NCI-H345 treated with DMSO at 0.1 percent for 48 hours (cell line): Measurements from ENCODE around the gene GNG12.

Source experiments
- DNase-seq: peaks from one replicate; lab custom pipeline; 2025; ENCODE audit not compliant: unreplicated experiment; lab: John Stamatoyannopoulos, UW

The GNG12 gene

GRCh38 chr1:67755160-67755559, 78.1 kb downstream of the GNG12 start:
- DNase-seq = no peak

DNA sequence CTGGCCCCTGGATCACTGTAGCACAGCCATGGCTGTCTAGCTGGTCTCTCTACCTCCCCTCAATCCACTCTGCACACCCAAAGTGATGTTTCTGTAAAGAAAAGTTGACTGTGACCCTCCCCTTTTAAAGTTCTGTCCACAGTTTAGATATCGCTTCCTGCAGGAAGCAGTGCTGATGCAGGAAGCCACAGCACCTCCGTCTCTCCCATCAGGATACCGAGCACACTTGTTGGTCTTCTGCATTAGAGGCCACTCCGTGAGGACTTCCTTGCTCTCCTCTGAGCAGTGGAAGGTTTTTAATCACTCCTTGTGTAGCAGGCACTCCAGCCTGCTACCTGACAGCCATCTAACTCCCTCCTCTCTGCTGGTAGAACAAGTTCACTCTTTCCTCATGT, 78.7 kb downstream of the GNG12 start:
- DNase-seq = no peak

- DNase-seq = no peak
Measured at GRCh38 chr1:67753776-67754525, 79.3 kb downstream of the GNG12 start.

DNA sequence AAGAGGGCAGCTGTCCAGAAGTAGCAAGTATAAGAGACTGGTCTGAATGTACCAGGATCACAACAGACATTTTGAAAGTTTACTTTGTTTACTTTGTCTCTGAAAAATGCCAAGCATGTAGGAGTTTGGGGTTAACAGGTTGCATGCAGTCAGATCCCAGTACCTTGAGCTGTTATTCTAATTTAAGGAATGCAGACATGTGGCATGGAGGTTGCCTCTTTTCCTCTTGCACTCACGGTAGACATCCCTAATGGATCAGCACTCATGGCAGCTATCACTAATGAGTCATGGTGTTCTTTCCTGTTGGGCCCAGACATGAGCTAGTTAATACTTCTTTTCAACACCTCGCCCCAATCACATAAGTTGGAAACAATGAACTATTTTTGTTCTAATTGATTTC, 81.0 kb downstream of the GNG12 start:
- no peak for DNase-seq

- DNase-seq = no peak
Measured at GRCh38 chr1:67750691-67751054, 82.6 kb downstream of the GNG12 start.

- DNase-seq = no peak
Measured at GRCh38 chr1:67749844-67750690, 83.2 kb downstream of the GNG12 start.

GRCh38 chr1:67749263-67749843, 83.9 kb downstream of the GNG12 start:
- DNase-seq = no peak

- DNase-seq = no peak
Measured at GRCh38 chr1:67748630-67749029, 84.6 kb downstream of the GNG12 start.

DNA sequence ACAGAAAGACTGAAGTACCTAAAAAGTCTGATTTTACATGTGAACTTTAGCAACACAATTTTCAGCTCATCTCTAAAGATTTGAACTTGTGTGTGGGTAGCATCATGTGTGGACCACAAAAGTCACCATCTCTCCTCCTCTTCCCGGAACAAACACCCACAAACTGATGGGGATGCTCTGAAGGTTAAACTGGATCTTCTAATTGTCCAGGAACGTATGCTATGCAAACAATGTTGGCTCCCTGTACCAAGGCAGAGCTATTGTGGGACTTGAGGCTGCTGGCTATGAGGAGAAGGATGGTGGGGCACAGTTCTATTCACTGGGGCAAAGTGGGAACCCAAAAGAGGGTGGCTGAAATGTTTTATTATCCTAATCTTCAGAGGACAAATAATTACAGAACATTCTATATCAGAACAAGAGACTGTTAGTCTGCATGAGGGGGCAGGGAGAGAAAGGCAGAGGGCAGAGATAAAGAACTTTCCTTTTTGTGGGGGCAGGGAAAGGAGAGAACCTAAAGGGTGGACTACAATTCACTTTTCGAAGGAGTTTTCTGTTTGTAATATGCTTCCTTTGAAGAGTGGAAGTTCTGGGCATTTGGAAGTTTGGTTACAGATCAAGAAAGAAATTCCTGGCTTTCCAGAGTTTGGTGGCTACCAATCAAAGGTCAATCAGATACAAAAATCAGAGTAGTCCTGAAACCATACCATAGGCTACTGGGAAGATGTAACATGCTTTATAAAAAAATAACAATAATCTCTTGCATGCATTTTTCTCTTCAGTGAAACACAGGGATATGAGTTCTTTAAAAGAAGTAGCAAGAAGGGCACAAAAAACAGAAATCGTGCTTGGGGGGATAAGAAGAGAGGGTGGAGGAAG, 85.4 kb downstream of the GNG12 start:
- no peak for DNase-seq

DNA sequence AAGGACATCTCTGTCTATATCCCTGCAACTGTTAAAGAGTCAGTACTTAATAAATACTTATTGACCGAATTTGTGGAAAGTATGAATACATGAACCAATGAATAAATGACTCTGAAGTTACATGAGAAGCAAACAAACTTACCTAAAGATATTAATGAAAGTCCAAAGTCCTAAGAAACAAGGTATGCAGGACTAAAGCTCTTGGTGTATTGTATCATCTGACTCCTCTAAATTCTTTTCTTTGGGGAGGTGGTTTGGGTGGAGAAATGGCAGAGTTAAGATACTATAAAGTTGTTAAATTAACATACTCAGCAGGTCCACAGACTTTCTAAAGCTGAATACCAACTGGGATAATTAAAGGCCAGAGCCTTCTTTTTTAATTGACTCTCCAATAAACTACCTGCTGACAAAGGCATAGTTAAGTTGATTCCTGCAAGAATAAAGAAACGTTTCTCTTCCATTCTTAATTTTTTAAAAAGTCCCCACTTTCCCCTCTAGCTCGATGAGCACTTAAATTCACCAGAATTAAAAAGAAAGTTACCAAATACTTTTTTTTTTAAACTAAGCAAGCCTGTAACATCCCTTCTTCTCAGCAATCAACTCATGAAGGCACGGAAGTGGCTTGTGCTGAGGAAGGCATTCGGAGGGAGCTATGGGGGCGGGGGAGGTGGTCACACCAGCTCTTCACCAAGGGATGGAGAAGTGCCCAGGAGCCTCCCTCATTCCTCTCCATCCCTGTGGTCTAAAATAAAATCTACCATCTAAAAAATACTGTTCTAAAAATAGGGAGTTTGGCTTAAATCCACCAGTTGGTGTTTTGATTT, 87.2 kb downstream of the GNG12 start:
- DNase-seq = no peak

DNA sequence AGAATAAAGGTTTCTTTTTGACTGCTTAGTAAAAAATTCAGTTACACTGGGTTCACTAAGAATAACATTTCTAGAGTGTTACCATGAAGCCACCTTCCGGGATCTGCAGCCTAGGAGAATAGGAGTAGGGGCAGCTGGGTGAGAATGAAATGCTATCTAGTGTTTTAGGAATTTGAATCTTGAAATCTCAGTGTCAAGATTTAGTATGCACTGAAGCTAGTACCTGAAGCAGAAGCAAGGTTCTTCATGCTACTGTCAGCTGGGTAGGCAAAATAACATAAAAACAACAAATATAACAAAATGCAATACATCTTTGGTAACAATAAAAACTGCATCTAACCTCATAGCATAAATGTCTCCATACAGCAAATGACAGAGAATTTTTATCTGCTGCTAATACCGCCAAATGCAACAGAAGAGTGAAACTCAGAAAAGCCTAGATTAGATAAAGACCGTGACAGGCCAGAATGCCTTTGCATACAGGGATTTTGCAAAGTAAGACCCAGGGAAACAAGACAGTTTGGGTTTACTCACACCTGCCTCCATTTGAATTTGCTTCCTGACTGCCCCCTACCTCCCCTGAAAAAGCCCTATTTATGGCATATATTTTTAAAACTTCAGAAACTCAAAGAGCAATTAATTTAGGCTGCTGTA, 90.1 kb downstream of the GNG12 start:
- no peak for DNase-seq

- no peak for DNase-seq
Measured at GRCh38 chr1:67741736-67742135, 91.5 kb downstream of the GNG12 start.

DNA sequence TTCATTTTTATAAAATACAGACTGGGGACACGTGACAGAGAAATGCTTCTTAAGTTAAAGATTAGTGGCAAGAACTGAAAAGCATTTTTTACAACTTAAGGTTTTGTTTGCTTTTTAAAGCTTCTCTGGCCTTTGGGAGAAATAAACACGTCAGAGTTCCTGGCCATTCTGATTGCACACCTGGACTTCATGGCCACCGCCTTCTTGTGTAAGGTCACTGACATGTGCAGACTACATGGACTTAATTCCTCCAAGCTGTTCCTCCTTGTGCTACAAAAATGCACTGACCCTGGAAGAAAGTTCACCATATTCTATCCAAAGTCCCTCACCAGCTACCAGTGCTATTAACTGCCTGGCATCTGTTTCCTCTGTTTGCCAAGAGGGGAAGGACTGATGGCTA, 92.1 kb downstream of the GNG12 start:
- DNase-seq = no peak

GRCh38 chr1:67740543-67740942, 92.7 kb downstream of the GNG12 start:
- no peak for DNase-seq

DNA sequence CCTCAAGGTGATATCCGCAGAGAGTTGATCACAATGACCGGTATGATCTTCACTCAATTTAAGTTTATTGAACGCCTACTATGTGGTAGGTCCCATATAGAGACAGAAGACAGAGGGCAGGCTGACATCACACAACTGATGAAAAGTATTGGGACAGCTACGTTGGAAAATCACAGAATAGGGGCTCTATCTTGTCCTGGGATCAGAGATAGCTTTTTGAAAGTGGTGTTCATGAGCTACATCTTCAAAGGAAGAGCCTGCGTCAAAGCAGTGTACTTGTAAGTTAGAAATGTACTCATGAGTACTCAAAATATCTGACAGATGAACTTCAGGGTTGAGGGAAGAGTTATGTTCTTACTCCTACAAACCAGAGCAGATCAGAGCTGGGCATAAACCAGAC, 93.9 kb downstream of the GNG12 start:
- no peak for DNase-seq

- no peak for DNase-seq
Measured at GRCh38 chr1:67738401-67738800, 94.9 kb downstream of the GNG12 start.

DNA sequence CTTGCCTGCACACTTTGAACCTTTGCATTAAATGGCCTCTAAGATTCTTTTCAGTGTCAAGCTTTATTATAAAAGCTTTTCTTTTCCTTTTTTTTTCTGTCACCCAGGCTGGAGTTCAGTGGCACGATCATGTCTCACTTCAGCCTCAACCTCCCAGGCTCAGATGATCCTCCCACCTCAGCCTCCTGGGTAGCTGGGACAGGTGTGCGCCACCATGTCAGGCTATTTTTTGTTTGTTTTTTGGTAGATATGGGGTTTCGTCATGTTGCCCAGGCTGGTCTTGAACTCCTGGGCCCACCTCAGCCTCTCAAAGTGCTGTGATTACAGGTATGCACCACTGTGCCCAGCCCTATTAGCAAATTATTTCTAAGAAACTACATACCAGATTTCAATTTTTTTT, 95.4 kb downstream of the GNG12 start:
- DNase-seq = no peak

- DNase-seq = no peak
Measured at GRCh38 chr1:67736750-67737149, 96.5 kb downstream of the GNG12 start.

- DNase-seq = no peak
Measured at GRCh38 chr1:67735806-67736627, 97.2 kb downstream of the GNG12 start.
